Neutrophil (primary cell): ENCODE results near the gene AGPAT4.

Experiments
- H3K27ac ChIP-seq: fragments of 200-600 bp; sonication (generic); 2 replicates; pipeline ENCODE4 v1.5.1; 2016; ENCODE audit warnings: mild to moderate bottlenecking, moderate library complexity
- H3K27me3 ChIP-seq: fragments of 200-600 bp; sonication (generic); 2 replicates; pipeline ENCODE4 v1.6.0; 2016; ENCODE audit warnings: mild to moderate bottlenecking
- H3K36me3 ChIP-seq: fragments of 200-600 bp; sonication (generic); 2 replicates; pipeline ENCODE4 v1.5.1; 2017
- H3K4me1 ChIP-seq, 2 experiments: fragments of 200-600 bp in 1 of 2; sonication (generic) in 1 of 2; 1 replicate in 1 of 2; 2 replicates in 1 of 2; pipeline versions ENCODE4 v1.5.1 to v1.6.1; 2013 to 2016; ENCODE audit warnings: low read depth in 1 of 2, low read length in 1 of 2, mild to moderate bottlenecking in 1 of 2, moderate library complexity in 1 of 2; ENCODE audit not compliant: control insufficient read depth in 1 of 2, insufficient read depth in 1 of 2
- H3K4me3 ChIP-seq, 2 experiments: fragments of 200-600 bp in 1 of 2; sonication (generic) in 1 of 2; 1 replicate in 1 of 2; 2 replicates in 1 of 2; pipeline ENCODE4 v1.5.1; 2013 to 2016; ENCODE audit warnings: low read depth in 1 of 2, low read length in 1 of 2, mild to moderate bottlenecking in 1 of 2, moderate library complexity in 1 of 2
- H3K9me3 ChIP-seq: fragments of 200-600 bp; sonication (generic); 2 replicates; pipeline ENCODE4 v1.5.1; 2016
- CTCF ChIP-seq: fragments of 200-600 bp; sonication (generic); IDR thresholded peaks from 2 replicates; pipeline ENCODE4 v1.5.1; 2016; ENCODE audit warnings: antibody characterized with exemption

Gene AGPAT4

GRCh38 chr6:161218222-161218621 is 55.6 kb downstream of the AGPAT4 start:
- Histone ChIP-seq H3K4me1 (peaks cover 14 to 26% of the 10 kb centered on the region in 2 experiments), H3K4me3 (no peak overlapping the region), H3K27me3 (no peaks in the 10 kb centered on the region), H3K27ac (no peak overlapping the region), H3K36me3 (no peaks in the 10 kb centered on the region), H3K9me3 (no peaks in the 10 kb centered on the region)
- no peak for TF ChIP-seq CTCF

GRCh38 chr6:161217628-161218027 is 56.2 kb downstream of the AGPAT4 start:
- no peaks in the 10 kb centered on the region for H3K36me3 ChIP-seq
- TF ChIP-seq CTCF, result no peak
- H3K9me3 ChIP-seq, result no peaks in the 10 kb centered on the region
- H3K27ac ChIP-seq, result no peak overlapping the region
- no peaks in the 10 kb centered on the region for H3K27me3 ChIP-seq
- H3K4me1 ChIP-seq, result peaks cover 14 to 26% of the 10 kb centered on the region in 2 experiments
- H3K4me3 ChIP-seq, result no peak overlapping the region

GRCh38 chr6:161216616-161217205 is 57.1 kb downstream of the AGPAT4 start:
- Histone ChIP-seq H3K4me3 (no peak overlapping the region), H3K9me3 (no peaks in the 10 kb centered on the region), H3K27me3 (no peaks in the 10 kb centered on the region), H3K36me3 (no peaks in the 10 kb centered on the region), H3K4me1 (peaks cover 14 to 26% of the 10 kb centered on the region in 2 experiments), H3K27ac (no peak overlapping the region)
- TF ChIP-seq CTCF, result no peak

GRCh38 chr6:161215876-161216615 is 57.8 kb downstream of the AGPAT4 start:
- Histone ChIP-seq H3K27ac (no peak overlapping the region), H3K4me3 (no peak overlapping the region)

GRCh38 chr6:161215193-161215592 is 58.7 kb downstream of the AGPAT4 start:
- Histone ChIP-seq H3K9me3 (no peaks in the 10 kb centered on the region), H3K27ac (no peak overlapping the region), H3K4me1 (peaks cover 14 to 26% of the 10 kb centered on the region in 2 experiments), H3K4me3 (no peak overlapping the region), H3K36me3 (no peaks in the 10 kb centered on the region), H3K27me3 (no peaks in the 10 kb centered on the region)
- TF ChIP-seq CTCF, result no peak

More at GRCh38 chr6:161215876-161216615, 57.8 kb downstream of the AGPAT4 start:
- TF ChIP-seq CTCF, result no peak
- Histone ChIP-seq H3K4me1 (peaks cover 14 to 26% of the 10 kb centered on the region in 2 experiments), H3K27me3 (no peaks in the 10 kb centered on the region), H3K36me3 (no peaks in the 10 kb centered on the region), H3K9me3 (no peaks in the 10 kb centered on the region)
